ENCODE measurements around the gene SMAGP.
"Not testable (repeated sequence)": the region's sequence is repeated elsewhere in the genome, so short reads cannot be mapped to it uniquely, and the experiment has no call there.

The SMAGP gene

DNA sequence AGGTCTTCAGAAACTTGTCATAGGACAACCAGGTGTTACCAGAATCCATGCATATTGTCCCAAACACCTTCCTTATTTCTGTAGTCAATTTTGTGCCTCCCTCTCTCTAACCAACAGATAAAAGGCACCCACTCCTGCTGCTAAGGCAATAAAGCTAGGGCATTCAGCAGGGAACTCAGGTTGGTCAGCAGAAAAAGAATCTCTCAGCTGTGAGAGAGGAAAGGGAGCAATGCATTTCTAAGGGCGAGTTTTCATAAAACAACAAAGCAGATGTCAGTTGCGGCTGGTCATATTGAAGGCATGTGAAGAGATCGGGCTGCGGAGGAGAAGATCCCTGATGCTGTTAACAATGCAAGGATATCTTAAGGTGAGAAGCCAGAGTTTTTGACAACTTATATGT, 45.0 kb downstream of the SMAGP start:
- DNase-seq (ENCODE audit: low read depth): no peak

DNA sequence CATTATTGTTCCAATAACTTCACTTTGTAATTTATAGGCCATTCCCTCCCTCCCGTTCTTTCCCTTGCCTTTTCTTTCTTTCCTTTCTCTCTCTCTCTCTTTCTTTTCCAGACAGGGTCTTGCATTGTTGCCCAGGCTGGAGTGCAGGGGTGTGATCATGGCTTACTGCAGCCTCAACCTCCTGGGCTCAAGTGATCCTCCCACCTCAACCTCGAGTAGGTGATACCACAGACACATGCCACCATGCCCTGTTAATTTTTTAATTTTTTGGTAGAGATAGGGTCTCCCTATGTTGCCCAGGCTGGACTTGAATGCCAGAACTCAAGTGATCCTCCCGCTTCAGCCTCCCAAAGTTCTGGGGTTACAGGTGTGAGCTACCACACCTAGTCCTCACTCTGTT, 45.6 kb downstream of the SMAGP start:
- DNase-seq (ENCODE audit: low read depth): no peak

DNA sequence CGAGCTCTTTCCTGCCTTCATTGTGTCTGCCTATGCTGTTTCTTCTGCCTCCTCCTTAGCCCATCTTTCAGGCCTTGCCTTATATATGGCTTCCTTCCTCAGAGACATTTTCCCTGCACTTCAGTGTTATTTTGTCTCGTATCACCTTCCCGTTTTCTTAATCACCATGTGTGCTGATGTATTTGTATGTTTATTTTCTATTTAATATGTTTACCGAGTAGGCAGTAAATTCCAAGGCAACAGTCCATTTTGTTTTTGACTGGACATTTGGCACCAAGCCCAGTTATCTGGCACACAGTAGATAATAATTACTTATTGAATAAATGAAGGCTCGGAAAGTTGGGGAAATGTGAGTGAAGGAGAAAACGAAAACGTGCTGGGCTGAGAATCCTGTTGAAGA, 47.8 kb downstream of the SMAGP start:
- no peak for DNase-seq (ENCODE audit: low read depth)

DNA sequence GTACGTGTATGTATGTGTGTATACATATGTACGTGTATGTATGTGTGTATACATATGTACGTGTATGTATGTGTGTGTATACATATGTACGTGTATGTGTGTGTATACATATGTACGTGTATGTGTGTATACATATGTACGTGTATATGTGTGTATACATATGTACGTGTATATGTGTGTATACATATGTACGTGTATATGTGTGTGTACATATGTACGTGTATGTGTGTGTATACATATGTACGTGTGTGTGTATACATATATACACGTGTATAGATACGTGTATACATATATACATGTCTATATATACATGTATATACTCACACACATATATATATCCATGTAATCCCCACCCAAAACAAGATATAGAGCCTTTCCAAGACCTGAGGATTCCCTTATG, 50.4 kb downstream of the SMAGP start:
- DNase-seq (ENCODE audit: low read depth): not testable (repeated sequence)

DNA sequence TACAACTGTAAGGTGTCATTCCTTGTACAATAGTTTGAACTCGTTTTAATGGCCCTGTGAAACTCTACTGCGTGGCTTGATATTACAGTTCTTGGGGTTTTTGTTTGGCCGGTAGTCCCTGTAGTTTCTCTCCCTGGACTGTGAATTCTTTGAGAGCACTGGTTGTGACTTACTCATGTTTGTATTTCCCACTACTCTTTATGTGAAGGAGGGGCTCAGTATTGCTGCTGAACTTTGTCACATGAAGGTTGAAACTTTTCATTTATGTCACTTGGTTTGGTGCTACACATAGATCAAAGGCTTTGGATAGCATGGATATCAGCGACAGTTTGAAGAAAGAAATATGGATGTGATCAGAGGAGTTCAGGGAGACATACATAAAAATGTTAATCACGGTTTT, 50.9 kb downstream of the SMAGP start:
- DNase-seq (ENCODE audit: low read depth): no peak

DNA sequence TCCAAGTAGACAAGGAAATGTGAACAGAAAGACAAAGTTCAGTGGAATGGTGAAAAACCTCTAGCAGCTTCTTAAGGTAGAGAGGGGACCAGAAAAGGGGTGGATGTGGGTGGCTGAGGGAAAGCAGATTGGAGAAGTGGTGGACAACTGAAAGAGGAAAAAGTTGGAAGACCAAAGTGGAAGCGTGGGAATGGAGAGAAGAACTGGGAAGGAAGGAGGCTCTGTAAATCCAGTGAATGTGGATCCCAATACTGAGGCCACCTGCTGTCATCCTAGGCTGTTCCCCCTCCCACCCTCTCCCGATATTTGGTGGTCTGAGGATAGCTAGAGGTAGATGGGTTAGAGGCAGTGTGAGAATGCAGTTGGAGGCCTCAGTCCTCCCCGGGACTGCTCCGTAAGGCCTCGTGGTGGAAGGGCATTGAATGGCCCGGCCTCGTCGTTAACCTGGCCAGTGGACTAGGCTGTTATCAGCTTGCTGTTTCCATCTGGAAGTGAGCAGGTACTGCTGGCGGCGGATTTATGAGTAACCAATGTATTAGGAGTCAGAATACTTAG, 51.5 kb downstream of the SMAGP start:
- no peak for DNase-seq (ENCODE audit: low read depth)

DNA sequence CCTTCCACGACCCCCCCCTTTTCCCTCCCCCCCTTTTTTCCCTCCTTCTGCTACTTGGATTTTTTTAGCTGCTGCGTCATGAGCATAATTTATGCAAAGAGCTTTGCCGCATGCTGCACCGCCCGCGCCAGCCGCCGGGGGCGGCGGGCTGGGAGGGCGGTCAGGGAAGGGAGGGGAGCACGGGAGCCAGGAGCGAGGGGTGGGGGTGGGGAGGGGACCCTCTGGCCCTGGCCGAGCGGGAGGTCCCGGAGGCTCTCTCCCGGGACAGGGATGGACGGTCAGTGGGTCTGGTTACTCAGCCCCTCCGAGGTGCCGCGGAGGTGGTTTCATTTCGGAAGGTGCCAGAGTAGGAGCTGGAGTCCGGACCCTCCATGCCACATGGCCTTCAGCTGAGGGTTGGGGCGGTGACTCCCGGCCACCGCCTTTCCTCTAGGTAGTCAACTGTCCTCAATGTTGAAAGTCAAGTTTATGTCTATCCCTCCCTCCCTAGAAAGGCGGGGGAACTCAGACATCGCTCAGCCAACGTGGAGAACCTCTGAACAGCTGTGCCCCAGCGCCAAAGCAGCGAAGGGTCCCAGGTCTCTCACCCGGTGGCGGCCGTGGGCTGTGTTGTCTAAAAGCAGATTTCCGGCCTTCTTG, 52.1 kb downstream of the SMAGP start, which contains the start of gene POU6F1:
POU6F1 (minus strand) TSS at position 95 of the 639 bp plus-strand sequence. CDS start 11,226 bp downstream, outside the sequence.
- peak; percentile 23 for DNase-seq (ENCODE audit: low read depth)

DNA sequence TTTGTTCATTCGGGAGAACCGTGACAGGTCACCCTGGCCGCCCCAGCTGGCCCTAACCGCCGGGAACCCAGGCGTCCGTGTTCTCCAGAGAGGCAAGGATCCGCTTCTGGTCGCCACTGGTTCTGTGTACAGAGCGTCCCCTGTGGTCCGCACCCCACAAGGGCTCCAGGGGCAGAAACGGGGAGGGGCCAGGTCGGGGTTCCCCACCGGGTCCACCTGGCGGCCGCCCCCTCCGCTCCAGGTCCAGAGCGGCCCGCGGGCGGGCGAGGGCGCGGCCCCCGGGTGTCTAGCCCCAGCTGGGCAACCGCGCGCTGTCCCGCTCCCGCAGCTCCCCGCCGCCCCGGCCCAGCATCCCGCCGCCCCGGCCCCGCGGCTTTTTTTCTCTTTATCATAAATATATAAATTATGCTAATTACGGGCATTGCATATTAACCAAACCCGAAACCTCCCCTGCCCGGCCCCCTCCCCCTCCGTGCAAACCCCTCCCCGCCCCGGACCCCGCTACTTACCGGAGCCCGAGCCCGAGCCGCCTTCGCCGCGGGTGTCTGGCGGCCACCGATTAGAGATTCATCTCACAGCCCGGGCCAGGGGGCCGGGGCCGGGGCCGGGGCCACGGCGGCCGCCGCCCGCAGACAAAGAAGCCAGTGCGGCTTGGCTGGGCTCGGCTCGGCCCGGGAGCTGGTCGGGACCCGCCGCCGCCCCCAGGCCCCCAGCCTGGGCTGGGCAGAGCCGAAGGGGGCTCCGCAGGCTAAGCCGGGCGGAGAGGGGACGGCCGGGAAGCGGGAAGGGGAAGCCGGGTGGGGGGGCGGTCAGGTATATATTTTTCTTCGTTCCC, 52.9 kb downstream of the SMAGP start:
- no peak for DNase-seq (ENCODE audit: low read depth)

DNA sequence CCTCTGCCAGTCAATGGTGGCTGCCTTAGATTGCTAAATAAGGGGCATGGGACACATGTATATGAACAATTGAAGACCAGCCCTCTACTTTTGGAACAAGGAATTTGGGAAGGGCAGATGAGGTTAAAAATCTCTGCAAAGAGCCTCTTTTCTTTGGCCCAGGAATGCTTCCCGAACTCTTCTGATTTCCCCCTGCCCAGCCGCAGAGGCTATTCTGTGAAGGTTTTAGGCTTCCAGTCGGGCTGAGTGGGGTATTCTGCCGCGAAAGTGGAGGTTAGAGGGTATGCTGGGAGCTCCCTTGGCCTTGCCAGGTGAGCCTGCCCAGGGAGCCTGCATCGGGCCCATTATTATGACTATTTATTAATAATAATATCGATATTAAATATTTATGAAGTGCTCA, 53.6 kb downstream of the SMAGP start:
- DNase-seq (ENCODE audit: low read depth): no peak

DNA sequence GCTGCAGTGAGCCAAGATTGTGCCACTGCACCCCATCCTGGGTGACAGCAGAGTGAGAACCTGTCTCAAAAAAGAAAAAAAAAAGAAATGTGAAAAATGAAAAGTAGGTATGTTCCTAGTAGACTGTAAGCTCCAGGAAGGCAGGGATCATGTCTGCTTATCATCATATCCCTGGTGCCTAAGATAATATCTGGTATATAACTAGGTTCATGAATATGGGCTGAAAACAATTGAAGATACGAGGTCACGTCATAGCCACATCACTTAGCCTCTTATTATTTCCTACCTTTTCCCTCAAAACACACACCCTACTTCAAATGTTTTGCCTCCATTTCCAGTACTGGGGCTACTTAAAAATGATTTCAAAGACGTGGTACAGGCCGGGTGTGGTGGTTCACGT, 55.3 kb downstream of the SMAGP start:
- DNase-seq (ENCODE audit: low read depth): no peak

DNA sequence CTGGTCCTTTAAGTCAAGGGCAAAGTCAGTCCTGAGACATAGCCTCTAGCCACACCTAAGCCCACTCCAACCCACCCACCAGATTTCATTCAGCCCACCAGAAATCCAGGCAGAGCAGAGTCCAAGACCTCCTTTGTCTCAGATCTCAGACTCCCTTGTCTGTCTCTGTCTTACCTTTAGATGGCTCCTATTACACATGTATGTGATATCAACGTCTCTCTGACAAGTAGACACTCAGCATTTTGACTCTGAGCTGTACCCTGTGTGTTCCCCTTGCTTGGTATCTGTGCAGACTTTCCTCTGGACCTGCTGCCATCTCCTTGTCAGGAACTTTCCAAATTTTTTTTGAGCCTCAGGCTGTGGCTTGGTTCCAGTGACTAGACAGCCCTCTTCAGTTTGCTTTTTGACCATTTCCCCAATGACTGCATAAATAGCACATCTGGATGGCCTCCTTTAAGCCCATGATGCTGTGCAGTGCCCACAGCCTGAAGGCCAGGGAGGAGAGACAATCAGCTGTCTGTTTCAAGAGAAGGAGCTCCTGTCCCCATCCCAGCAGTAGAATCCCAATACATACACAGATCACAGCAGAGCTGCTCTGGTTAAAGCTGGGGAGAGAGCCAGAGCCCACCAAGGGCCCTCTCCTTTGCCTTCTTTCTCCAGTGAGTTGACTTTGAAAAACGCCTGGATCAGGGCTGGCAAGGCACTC, 59.4 kb downstream of the SMAGP start:
- no peak for DNase-seq (ENCODE audit: low read depth)

DNA sequence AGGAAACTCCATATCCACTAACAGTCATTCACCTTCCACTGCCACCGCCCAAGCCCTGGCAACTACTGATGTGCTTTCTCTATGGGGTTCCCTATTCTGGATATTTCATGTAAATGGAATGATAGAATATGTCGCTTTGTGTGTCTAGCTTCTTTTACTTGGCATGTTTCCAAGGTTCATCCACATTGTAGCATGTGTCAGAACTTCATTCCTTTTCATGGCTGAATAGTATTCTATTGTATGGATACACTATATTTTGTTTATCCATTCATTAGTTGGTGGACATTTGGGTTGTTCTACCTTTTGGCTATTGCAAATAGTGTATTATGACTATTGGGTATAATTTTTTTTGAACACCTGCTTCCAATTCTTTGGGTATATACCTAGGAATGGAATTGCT, 61.0 kb downstream of the SMAGP start:
- no peak for DNase-seq (ENCODE audit: low read depth)

DNA sequence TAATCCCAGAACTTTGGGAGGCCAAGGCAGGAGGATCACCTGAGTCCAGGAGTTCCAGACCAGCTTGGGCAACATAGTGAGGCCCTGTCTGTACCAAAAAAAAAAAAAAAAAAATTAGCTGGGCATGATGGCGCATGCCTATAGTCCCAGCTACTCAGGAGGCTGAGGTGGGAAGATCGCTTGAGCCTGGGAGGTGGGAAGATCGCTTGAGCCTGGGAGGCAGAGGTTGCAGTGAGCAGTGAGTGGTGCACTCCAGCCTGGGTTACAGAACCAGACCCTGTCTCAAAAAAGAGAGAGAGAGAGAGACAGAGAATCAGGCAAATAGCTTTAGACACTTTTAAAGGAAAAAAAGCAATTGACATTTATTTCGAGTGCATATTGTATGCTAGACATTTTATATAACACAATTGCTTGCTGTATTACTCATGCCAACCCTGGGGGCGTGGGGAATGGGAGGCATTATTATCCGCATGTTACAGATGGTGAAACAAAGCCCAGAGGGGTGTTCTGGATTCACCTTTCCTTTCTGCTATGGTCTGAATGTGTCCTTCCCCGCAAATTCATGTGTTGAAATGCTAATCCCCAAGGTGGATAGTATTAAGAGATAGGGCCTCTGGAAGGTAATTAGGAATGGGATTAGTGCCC, 62.1 kb downstream of the SMAGP start:
- no peak for DNase-seq (ENCODE audit: low read depth)

DNA sequence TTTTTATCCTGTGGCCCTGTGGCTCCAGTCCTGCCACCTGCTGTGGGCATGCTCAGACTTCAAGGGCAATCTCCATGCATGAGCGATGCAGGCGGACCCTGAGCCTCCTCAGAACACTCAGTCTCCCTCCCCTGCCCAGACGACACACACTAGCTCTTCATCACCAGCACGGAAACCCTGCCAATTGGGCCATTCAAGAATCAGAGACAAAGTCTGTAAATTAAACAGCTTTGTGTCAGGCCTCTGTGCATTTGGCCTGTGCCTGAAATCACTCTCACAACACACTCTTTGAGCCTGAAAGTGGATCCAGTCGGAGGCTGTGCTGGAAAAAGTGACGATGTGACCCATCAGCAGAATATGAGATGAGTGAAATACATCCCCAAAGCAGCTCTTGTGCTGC, 64.9 kb downstream of the SMAGP start:
- DNase-seq (ENCODE audit: low read depth): no peak

DNA sequence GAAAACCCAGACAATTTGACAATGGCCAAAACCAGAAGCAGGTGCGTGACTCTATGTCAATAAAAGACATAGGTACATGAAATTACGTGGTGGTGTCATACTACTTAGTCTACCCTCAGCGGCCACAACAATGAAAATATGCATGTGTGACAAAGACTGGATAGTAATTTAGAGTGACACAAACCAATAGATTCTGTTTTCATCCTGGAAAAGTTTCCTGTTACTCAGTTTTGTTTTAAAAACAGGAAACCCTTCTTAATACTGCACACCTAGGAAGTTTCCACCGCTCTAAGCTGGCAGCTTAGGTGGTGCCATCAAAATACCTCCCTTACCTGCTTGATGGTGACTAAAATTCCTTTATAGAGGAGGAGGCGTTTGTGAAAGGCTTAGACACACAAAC, 67.5 kb downstream of the SMAGP start:
- DNase-seq (ENCODE audit: low read depth): no peak

DNA sequence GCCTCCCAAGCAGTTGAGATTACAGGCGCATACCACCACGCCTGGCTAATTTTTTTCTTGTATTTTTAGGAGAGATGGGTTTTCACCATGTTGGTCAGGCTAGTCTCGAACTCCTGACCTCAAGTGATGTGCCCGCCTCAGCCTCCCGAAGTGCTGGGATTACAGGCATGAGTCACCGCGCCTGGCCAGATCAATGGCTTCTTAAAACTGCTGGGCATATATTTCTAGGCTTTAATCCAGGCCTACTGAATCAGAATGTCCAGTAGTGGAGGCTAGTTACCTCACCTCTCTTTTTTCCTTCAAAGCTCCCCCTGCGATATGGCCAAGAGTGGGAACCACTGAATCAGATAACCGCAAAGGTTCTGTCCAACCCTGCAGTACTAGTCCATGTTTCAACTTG, 69.4 kb downstream of the SMAGP start:
- no peak for DNase-seq (ENCODE audit: low read depth)

DNA sequence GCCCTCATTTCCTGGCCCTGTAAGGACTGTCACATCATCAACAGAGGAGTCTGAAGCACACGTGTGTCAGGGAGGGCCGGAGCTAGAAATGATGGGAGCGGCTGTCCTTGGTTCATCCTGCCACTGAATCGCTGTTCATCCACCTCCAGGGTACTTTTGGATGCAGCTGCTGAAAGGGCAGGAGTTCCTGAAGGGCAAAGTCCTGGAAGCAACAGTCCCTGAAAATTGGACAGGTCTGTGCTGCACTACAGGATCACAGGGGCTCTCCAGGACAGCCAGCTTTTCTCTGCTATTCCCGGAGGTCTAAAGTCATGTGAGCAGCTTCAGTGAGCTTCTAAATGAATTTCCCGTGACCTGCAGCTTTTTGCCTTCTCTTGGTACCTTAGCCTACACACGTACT, 70.1 kb downstream of the SMAGP start:
- DNase-seq (ENCODE audit: low read depth): no peak

DNA sequence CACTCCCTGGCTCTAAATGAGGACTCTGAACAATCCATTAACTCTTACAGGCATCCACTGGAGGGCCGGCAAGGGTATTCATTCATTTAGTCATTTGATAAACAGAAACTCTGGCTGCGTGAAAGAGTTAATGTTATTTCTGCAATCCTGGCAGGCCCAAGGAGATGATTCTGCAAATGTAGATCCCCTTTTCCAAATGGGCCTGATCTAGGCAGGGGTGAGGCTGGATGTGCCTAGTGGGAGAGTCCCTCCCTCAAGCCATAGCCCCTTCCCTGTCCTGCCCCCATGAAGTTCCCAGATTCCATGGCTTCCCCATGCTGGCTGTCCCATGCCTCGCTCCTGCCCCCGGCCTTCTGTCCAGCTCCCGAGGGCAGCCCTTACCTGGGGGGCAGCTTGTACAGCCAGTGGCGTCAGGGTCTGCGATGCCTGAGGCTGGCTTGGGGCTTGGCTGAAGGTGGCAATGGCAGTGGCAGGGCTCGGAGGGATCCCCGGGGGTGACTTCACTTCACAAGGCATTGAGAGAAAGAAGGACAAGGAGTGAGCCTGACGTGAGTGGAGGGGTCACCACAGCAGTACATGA, 70.8 kb downstream of the SMAGP start:
- no peak for DNase-seq (ENCODE audit: low read depth)

DNA sequence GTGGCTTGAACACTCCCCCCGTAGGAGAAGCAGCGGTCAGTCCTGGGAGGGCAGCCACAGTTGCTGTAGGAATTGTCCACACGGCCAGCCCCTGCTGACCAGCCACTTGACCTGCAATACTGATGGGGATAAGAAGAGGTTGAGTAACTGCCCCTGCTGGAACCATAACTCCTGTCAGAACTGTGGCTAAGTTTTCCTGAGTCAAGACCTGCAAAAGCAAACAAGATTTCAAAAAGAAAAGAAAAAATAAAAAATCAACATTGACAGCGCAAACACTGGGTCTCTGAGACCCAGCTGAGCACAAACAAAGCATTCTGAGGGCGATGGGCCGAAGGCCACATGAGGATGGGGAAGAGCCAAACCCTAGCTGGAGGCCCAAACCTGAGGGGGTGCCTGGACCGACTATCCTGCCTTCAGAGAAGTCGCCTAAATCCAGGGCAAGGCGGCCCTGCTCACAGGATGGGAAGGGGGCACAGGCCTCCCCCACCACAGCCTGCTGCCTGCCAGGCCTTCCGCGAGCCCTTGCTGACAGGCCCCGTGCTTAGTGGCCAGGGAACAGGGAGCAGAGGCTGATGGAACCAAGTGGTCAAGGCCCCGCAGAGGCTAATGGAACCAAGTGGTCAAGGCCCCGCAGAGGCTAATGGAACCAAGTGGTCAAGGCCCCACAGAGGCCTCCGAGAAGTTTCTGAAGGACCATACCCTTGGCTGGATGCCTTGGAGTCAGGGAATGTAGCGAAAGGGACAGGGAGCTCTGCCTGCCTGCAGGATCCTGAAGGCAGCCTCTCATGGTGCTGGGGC, 71.4 kb downstream of the SMAGP start:
- DNase-seq (ENCODE audit: low read depth): no peak

DNA sequence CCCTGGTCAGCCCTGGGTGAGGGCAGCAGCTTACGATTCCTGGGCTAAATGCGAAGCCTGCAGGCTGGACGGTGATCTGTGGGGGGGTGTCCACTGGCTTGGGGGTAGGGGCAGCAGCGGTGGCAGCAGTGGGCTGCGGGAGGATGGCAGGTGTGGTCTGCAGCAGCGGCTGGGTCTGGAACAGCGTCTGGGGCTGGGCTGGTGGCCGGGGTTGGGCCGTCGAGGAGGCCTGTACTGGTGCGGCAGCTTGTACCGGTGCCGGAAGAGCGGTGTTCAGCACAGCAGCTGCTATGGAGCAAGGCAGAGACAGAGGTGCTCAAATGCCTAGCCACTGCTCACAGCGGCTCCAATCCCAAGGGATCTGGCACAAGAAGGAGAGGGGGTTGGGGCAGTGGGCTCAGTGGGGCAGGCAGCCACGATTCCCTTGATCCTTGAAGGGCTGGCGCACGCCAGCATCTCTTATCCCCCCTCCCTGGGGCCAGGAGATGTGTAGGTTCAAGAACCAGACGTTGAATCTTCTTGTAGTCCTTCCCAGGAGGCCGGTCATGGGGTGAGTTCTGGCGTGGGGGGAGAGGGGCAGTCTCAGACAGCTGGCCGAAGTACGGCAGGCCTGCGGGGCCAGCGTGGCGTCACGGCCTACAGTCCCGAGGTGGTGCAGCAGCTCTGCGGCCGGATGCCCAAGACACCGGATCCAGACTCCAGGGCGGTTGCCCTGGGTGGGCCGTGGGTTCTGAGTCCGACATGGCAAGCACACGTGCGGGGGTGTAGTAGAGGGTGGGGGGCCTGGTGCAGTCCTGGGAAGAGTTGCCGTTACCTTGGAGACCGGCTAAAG, 72.3 kb downstream of the SMAGP start:
- DNase-seq (ENCODE audit: low read depth): no peak
